HT-29 (cell line): ENCODE measurements around the gene CDC42EP4. TPM values are rescaled to one million over a fixed set of nuclear protein-coding genes. Genes with fewer than 3 reads are reported as not detected.
"Not testable (repeated sequence)": the region's sequence is repeated elsewhere in the genome, so short reads cannot be mapped to it uniquely, and the experiment has no call there.

Source experiments
- DNase-seq: peaks from one replicate; pipeline ENCODE4 v3.0.0-alpha.2; 2015; ENCODE audit warnings: low spot score
- total RNA-seq: library from RNA; depleted of rRNA; stranded (reverse); fragments of >200 nt; shearing (Covaris generic); gene quantifications from 2 replicates; pipeline ENCODE4 v1.2.3, GENCODE V29; 2014

The CDC42EP4 gene
- total RNA-seq, 1 experiment from 2014 or later, result 109 TPM

DNA sequence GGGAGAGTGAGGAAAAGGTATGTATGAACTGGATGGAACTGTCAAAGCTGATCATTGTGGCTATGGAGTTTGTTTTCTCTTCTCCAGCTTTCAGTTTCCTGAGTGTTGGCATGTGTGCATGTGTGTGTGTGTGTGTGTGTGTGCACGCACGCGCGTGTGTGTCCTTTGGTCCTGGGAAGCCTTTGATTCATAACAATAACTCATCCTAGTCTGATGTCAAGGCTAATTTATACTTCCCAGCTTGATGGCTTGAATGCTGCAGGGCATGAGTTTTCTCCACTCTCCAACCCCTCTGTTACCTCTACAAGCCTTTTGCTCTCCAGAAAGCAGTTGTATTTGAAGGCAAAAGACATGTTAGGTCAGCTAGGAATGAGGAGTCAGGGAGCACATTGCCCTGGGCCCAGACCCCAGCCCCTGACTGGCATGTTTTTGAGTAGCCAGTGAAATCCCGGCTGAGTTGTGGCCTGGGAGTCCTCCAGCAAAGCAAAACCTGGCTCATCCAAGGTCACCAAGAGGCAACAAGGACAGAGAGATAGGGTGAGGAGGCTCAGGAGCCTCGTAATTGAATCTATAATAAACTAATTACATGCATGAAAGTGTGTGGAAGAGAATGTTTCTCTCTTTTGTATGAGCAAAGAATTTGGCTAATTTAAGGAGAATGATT lies 8.9 kb upstream of the CDC42EP4 start:
- DNase-seq, result no peak

DNA sequence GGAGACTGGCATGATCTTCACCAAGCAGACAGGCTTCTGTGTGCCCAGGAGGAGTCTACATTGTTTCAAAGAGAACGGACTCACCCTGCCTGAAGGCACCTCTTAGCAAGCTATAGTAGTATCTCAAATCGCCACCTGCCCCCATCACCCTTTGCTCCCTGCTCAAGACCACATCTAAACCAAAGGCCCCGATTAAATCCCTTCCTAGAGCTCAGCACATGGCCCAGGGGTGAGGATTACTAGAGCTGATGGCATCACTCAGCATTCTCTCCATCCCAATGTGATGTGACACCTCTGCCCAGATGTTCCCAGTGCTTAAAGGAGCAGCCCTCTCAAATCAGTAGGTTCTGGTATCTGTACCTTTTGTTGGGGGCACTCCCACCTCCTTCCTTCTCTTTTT lies 8.0 kb upstream of the CDC42EP4 start:
- no peak for DNase-seq

DNA sequence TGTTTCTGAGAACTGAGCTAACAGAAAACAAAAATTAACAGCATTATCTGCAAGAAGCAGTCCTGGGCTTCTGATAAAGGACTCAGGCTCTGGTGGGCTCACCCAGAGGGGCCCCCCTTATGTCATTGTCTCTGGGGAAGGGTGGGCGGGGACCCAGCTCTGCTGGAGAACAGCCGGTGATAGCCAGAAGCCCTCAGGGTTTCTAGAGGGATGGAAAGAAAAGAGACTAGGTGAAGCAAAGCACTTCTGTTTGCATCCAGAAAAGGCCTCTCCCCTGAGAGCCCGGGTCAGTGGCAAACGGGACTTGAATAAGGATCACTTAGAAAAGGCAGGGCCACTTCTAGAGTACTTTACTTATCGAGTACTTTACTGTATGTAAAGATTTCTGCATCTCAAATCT lies 7.0 kb upstream of the CDC42EP4 start:
- DNase-seq, result no peak

DNA sequence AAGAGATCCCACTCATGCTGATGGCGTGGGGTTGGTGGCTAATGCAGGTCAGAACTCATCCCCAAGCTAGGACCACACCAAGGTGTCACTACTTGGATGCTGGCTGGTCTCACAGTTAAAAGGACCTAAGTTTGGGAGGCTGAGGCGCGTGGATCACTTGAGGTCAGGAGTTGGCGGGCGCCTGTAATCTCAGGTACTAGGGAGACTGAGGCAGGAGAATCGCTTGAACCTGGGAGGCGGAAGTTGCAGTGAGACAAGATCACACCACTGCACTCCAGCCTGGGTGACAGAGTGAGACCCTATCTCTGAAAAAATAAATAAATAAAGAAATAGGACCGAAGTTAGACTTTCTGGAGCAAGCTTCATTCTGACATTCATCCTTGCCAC lies 6.6 kb upstream of the CDC42EP4 start:
- DNase-seq, result no peak

DNA sequence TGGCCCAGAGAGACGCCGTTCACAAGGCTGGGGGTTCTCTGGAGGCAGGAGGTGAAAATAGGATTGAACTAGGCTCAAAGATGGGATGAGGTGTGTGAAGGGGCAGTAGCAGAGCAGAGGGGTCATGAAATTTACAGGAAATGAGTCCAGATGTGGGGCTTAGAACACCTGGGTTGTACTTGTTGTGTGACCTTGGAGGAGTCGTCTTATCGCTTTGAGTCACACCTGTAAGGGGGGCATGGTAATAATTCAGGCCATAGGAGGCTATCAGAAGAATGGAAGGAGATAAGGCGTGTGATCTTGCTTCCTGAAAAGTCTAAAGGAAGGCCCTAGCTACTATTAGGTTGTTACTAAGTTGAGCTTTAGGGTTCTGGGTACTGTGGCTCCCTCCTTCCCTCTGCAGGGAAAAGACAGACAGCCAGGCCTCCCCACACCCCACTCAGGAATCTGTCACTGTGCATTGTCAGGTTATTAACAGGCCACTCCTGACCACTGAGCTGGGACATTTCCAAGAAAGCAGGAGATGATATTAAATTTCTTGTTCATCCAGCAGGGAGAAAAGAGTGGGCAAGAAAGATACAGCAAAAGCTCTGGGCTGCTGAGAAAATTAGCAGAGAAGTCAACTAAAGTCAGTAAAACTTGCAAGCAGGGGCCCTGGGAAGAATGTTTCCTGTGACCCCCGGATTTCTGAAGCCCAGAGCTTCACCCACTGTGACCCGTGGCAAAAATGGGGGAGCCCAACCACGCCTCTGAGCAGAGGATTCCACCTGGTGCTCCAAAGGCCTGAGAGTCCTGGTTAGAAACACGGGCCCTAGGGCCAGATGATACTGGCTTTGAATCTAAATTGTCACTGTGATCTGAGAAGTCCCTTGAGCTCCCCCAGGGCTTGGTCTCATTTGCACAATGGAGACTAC lies 6.0 kb upstream of the CDC42EP4 start:
- no peak for DNase-seq

DNA sequence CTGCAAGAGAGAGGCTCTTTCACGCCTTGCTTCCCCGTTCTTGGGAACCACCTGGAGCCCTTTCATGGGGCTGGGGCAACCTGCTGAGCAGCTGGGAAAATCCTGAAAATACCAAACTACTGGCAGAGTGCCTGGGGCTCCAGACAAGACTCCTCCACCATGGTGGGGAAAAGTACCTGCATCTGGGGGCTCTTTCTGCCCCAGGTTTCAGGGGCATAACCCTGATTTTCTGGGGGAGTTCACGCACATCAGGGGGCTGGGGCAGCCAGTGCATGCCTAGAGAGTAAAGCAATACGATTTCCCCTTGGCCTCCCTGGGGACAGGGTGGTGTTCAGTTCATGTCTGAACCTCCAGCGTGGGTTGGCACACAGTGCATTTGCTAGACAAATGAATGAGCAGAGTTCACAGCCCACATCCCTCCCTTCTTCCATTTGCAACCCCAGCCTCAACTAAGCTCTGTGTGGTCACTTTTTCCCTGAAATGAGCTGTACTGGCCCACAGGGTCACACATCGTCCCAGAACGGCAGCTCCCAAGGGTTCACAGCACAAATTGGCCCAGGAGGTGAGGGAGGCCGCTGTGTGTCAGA lies 5.2 kb upstream of the CDC42EP4 start:
- no peak for DNase-seq

DNA sequence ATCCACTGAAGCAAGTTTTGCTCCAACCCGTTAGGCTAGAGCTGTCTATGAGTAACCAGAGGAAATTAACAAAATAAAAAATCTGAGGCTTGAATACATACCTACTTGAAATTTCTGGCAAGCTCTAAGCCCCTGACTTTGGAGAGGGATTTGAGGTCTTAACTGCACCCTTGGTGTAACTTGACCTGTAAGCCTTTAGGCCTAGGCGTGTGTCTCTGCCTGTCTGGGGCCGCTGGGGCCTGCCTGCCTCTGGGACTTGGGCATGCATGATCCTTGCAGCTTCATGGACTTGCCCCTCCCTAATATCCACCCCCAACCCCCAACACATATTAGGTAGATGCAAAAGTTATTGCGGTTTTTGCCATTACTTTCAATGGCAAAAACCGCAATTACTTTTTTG lies 3.7 kb upstream of the CDC42EP4 start:
- DNase-seq, result no peak

DNA sequence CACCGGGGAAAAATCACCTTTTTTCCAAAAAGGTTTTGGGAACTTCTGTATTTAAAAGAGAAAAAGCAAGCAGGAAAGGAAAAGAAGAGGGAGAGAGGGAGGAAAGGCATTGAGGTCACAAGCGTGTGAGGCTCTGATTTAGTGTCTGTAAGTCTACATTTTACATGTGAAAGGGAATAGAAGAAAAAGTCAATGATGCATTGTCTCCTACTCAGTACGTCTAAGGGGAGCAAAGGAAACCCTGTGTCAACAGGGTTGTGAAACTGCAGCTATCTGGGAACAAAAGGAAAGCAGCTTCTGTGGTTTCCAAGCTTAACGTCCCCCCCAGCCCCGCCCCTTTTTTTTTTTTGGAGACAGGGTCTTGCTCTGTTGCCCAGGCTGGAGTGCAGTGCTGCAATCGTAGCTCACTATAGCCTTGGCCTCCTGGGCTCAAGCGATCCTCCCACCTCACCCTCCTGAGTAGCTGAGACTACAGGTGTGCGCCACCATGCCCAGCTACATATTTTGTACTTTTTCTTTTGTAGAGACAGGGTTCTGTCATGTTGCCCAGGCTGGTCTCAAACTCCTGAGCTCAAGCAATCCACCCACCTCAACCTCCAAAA lies 1.8 kb upstream of the CDC42EP4 start:
- DNase-seq, result no peak

DNA sequence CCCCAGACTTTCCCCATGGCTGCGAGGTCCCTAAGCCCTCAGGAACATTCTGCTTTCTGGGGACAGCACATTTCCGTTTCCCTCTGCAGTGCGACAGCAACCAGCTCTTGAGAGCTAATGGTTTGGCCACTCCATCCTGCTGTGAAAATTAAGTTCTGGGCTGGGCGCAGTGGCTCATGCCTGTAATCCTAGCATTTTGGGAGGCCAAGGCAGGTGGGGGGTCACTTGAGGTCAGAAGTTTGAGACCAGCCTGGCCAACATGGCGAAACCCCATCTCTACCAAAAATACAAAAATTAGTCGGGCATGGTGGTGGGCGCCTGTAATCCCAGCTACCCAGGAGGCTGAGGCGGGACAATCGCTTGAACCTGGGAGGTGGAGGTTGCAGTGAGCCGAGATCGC lies 1.1 kb upstream of the CDC42EP4 start:
- not testable (repeated sequence) for DNase-seq

DNA sequence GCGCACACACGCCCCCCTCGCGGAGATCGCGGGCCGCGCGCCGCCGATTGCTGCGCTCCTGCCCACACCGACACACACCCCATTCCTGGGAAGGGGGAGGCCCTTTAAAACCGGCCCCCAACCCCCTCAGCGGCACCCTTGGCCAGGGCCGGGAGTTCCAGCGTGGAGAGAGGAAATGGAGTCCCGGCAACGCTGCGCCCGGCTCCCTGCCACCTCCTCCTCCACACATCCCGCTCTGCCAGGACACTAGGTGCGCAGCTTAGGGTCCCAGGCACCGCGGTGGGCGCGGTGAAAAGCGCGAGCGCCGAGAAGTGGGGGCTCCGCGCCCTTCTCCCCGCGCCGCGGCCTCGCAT lies 397 bp downstream of the CDC42EP4 start:
- no peak for DNase-seq

DNA sequence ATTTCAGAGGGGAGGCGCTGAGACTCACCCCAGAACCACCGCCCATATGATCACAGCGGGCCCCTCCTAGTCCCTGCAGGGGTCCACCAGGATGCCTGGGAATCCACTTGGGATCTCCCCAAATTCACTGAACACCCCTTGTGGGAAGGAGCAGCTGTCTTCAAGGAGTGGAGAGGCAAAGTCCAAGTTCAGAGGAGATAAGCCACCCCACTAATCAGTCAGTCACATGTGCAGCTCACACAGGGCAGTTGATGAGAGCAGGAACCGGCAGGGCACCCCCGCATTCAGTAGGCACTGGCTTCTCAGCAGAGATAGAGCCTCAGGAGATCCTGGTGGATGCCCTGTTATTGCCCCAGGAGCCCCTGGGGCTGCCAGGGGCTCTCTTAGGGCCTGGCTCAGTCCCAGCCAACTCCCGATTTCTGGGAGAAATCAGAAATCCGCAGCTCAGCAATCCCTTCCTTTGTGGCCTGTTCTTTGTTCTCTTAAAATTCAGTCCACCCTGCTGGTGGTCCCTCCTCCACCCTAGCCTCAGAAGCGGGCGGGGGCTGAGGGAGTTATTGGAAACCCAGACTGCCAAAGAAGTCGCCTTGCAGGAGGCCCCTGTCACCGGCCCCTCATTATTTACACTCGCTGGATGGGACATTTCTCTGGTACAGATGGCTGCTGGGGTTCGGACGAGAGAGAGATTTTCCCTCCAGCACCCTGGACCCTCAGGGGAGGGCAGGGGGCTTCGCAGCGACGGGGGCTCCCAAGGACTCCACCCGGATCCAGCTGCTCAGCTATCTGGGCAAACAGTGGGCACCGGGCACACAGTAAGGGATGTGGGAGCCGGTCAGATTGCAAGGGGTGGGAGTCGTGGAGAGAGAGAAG lies 1.8 kb downstream of the CDC42EP4 start:
- DNase-seq, result peak; percentile 71

DNA sequence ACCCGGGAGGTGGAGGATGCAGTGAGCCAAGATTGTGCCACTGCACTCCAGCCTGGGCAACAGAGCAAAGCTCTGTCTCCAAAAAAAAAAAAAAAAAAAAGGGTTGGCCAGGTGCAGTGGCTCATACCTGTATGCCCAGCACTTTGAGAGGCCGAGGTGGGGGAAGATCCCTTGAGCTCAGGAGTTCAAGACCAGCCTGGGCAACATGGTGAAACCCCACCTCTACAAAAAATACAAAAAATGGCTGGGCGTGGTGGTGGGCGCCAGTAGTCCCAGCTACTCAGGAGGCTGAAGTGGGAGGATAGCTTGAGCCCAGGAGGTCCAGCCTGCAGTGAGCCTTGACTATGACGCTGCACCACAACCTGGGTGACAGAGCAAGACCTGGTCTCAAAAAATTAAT lies 2.8 kb downstream of the CDC42EP4 start:
- DNase-seq, result not testable (repeated sequence)

DNA sequence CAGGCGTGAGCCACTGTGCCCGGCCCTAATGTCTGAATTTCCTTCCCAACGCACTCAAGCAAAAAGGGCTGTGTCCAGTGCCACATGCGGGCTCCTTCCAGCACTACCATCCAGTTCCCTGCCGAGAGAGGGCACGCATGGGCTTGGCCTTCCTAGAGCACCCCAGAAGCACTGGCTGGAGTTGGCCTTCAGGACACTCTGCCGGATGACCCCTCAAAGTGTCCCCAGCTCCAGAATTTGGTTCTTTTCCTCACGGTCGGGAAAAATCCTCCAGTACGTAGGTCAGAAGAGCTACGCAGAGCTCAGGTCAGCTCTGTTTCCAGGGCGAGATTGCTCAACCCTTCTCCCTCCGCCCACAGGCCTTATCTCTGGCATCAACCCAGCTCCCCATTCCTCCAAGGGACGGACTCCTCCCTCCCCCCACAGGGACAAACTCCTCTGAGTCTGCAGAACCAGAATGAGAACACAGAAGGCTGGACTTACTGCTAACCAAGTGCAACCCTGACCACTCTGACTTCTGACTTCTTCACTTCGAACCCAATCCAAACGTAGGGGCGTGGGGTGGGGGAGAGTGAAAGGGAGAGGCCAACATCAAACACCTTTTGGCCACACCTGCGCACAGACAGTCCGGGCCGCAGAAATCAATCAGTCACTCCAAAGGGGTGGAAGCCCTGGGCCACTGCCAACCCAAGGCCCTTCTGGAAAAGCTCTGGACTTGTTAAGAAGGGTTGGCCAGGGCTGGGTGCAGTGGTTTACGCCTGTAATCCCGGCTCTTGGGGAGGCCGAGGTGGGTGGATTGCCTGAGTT lies 3.6 kb downstream of the CDC42EP4 start:
- peak; percentile 97 for DNase-seq

DNA sequence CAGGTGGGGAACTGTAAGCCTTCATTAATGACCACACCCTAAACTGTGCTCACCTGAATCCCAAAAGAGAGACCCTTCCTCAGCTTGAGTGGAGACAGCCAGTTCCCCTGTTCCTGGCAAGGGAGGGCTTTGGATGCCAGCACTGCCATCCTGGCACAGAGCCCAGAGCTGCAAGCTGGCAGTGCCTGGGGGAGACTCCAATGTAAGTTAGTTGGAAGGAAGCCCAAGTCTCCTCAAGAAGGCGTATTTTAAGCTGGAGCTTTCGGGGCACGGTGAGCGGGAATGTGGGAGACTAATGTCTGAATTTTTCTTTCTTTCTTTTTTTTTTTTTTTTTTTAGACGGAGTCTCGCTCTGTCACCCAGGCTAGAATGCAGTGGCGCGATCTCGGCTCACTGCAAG lies 4.7 kb downstream of the CDC42EP4 start:
- peak; percentile 71 for DNase-seq

DNA sequence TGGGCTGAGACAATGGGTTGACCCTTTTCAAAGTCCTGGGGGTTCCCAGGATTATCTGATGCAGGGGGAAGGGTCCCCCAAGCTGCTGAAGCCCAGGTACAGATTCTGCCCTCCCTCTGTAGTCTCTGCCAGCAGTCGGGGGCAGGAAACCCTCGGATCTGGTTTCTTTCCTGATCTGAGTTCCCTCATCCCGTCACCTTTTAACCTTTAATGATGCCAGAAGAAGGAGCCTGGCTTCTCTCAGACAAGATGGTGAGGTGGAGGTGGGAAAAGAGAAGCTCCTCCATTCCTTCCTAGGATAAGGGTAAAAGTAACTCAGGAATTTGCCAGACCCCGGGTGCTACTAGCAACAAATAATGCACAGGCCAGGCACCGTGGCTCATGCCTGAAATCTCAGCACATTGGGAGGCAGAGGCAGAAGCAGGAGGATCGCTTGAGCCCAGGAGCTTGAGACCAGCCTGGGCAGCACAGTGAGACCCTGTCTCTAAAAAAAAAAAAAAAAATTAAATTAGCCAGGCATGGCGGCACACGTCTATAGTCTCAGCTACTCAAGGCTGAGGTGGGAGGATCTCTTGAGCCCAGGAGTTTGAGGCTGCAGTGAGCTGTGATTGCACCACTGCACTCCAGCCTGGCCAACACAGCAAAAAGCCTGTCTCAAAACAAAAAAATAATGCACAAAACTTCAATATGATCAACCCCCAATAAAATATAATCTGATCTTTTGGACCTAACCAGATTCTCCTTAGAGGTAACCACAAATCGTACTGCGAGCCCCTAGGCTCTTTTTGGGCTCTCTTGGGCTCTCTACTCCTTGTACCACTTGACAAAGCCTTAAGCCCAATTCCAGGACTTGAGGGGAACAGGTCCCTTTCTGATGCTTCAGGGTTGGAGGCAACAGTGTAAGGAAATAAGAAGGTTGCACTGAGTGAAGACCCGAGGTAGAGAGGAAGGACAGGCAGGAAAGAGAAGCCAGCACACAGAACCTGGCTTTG lies 5.7 kb downstream of the CDC42EP4 start:
- peak; percentile 8 for DNase-seq

DNA sequence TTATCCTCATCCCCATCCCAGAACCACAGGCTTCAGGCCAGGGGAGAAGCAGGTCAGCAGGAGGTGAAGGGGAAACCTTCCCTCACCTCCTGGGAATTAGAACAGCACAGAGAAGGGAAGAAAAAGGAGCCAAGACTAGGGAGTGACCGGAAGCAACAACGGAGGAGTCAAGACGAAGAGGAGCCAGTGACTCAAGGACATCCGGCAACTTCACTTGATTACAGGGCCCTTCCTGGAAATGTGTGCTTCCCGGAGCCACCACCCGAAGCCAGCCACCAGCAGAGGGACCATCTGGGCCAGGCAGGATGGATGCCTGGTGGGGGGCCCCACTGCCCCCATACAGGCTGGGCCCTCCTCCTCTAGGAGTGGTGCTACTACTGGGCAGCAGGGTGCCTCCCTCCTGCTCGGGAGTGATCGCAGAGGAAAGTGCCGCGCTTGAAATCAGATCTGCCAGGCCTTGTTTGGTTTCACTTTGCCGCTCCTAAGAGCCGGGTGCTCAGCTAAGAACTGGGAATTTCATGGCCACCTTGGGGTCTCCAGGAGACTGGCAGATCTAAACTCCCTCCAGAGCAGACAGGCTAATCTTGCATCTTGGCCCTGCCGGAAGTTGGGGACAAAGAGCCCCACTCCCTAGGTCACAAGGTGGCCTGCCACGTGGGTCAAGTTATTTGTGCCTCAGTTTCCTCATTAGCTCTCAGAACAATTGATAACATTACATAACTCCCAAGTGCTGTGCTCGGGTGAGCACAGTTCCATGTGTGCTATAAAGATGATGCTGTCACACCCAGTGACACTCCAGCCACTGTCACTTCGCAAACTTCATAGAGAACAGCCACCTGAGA lies 6.6 kb downstream of the CDC42EP4 start:
- peak; percentile 67 for DNase-seq

DNA sequence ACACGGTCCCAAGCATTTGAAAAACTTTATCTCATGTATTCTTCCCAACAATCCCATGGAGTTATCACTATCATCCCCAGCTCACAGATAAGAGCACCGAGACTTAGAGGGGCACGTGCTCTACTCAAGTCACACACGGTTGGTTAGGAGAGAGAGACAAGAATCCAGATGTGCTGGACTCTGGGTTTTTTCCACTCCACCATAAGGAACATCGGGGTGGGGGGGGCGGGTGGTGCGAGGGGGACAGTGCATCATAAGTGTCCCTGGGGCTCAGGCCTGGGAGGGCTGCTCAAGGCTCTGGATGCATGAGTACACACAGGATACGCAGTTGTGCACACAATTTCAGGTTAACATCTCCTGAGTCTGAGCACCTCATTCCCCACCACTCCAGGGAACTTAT lies 7.4 kb downstream of the CDC42EP4 start:
- DNase-seq, result no peak

DNA sequence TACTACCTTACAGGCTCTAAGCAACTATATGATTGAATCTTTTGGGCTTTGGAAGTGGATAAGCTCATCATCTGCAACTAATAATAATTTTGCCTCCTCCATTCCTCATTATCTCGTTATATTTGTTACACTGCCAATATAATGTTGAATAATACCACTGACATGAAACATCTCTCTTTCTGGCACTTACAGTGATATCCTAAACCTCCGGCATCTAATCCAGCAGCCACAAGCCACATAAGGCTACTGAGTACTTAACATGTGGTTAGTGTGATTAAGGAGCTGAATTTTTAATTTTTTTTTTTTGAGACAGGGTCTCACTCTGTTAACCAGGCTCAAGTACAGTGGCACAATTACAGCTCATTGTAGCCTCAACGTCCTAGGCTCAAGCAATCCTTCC lies 9.6 kb downstream of the CDC42EP4 start:
- no peak for DNase-seq
